ENCODE measurements around the gene YDJC. TPM values are rescaled to one million over a fixed set of nuclear protein-coding genes. Genes with fewer than 3 reads are reported as not detected.

Gene YDJC
- total and polyA plus RNA-seq, 2 of the 13 experiments (the other 11 are each of a cell fraction or from before 2014, with no cell fraction given): 15.3 to 32.0 TPM

DNA sequence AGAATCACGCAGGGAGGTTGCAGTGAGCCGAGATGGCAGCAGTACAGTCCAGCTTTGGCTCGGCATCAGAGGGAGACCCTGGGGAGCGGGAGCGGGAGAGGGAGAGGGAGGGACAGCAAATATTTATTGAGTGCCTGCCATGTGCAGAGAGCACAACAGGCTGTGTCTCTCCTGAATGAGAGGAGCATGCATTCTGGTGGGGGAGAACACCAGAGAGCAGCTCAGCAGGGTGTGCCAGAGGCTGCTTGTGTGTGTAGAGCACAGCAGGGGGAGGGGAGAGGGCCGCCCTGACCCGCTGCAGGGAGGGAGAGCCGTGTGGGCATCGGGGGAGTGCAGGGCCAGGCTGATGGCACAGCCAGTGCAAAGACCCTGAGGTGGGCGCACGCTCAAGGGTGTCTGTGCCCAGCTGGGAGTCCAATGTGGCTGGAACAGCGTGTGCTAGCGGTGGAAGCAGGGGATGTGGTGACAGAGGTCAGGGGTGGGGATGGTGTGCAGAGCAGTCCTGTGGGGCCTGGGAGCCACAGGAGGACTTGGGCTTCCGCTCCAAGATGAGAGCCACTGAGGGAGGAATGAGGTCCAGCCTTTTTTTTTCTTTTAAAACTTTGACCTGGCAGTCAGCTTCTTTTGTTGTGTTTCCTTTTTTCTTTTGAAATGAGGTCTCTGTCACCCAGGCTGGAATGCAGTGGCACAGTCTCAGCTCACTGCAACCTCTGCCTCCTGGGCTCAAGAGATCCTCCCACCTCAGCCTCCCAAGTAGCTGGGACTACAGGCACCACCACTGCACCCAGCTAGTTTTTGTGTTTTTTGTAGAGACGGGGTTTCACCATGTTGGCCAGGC is 48.0 kb upstream of the YDJC start:
- ChIA-PET CTCF (ENCODE audit: low intra/inter-chr PET ratio, low total read pairs) (no interaction called here), POLR2A (interaction anchor here (0.9 to 1.6 kb wide), 4 partner anchors 11 to 23 kb away, joined by 4 to 27 read pairs (median 6); partner anchors contain the start of gene PPIL2)
- Histone ChIP-seq H3K9ac (ENCODE audit: insufficient read depth, low read depth, low read length) (peak overlapping the region; percentile 27; the same call in 1 of the 2 replicates), H3K9me3 (ENCODE audit: low read length) (no peaks in the 10 kb centered on the region), H3K36me3 (replicated peaks in 1 of 2; ENCODE audit: control insufficient read depth in 1 of 2, insufficient read depth in 2 of 2, low read length in 2 of 2) (peaks cover 15 to 54% of the 10 kb centered on the region in 2 experiments; a peak in 4 of 5 replicates), H3K79me2 (ENCODE audit: insufficient read depth, low read length) (no peaks in the 10 kb centered on the region), H3K4me1 (ENCODE audit: insufficient read depth, low read length) (peaks cover 33% of the 10 kb centered on the region), H3K4me3 (replicated peaks in 1 of 3; ENCODE audit: insufficient read depth in 1 of 3, low read depth in 2 of 3, low read length in 3 of 3) (peak overlapping the region in 2 of 3 experiments; percentile 43 to 62; a peak in 4 of 6 replicates), H3K27ac (ENCODE audit: extremely low read length, insufficient read depth, low read length) (peak overlapping the region; percentile 58), H3K4me2 (ENCODE audit: low read depth, low read length) (peak overlapping the region; percentile 75), H3K27me3 (ENCODE audit: control insufficient read depth in 1 of 2, insufficient read depth in 2 of 2, low read length in 2 of 2) (no peaks in the 10 kb centered on the region; a peak in 1 of 5 replicates), H4K20me1 (ENCODE audit: insufficient read depth, low read length) (no peaks in the 10 kb centered on the region), H2AFZ (ENCODE audit: low read length) (no peak overlapping the region)
- in situ Hi-C loops (cut with HindIII; ENCODE audit: extremely low pct_ligation_motif_present, low pct_unique_long_range_greater_than_20kb): no loop called here
- BruUV-seq (replicated peaks): no TSS peak
- peak; percentile 90 for FAIRE-seq
- intact Hi-C loops (cut with micrococcal nuclease; ENCODE audit: unreplicated experiment): no loop called here
- ATAC-seq: peak; percentile 97
- peak; percentile 91 for DNase-seq (ENCODE audit: low spot score)
- WGBS (ENCODE audit: low lambda C conversion rate): 33% methylated on average over 12 of the region's 15 CpGs
- TF ChIP-seq ZNF678 (CRISPR knock-in tag; IDR thresholded peaks at IDR 0.05) (no peak), GATAD2A (CRISPR knock-in tag; IDR thresholded peaks at IDR 0.05) (peak; percentile 80), TARDBP (CRISPR knock-in tag; IDR thresholded peaks at IDR 0.05) (peak; percentile 75), TOE1 (CRISPR knock-in tag; IDR thresholded peaks at IDR 0.05) (no peak), ZMYM3 (CRISPR knock-in tag; IDR thresholded peaks at IDR 0.05) (peak; percentile 84), ZNF264 (CRISPR knock-in tag; IDR thresholded peaks at IDR 0.05) (no peak), RBFOX2 (IDR thresholded peaks at IDR 0.05; ENCODE audit: low read depth, low read length) (peak; percentile 36; the same call in 1 of the 2 replicates), NR2F6 (IDR thresholded peaks at IDR 0.05) (peak; percentile 20; the same call in 1 of the 2 replicates), NR2F6 (CRISPR knock-in tag; IDR thresholded peaks at IDR 0.05) (peak; percentile 78), ZNF777 (CRISPR knock-in tag; IDR thresholded peaks at IDR 0.05) (0 out of 2 replicates have a peak, but pooled peaks have one; percentile 32), ISL2 (CRISPR knock-in tag; IDR thresholded peaks at IDR 0.05) (peak; percentile 67), PAX8 (CRISPR knock-in tag; IDR thresholded peaks at IDR 0.05; ENCODE audit: borderline replicate concordance) (no peak), PRMT3 (CRISPR knock-in tag; IDR thresholded peaks at IDR 0.05; ENCODE audit: borderline replicate concordance, low read depth) (peak; percentile 90), ZNF292 (CRISPR knock-in tag; IDR thresholded peaks at IDR 0.05; ENCODE audit: borderline replicate concordance, low read depth) (peak; percentile 99), PRPF4 (IDR thresholded peaks at IDR 0.05; ENCODE audit: low read depth, low read length, poor library complexity, severe bottlenecking) (no peak), KLF12 (CRISPR knock-in tag; IDR thresholded peaks at IDR 0.05; ENCODE audit: borderline replicate concordance) (no peak), SP4 (CRISPR knock-in tag; IDR thresholded peaks at IDR 0.05) (peak; percentile 53; the same call in 1 of the 2 replicates), TRIM24 (CRISPR knock-in tag; IDR thresholded peaks at IDR 0.05) (no peak)
- TF ChIP-seq, protein P1, sequence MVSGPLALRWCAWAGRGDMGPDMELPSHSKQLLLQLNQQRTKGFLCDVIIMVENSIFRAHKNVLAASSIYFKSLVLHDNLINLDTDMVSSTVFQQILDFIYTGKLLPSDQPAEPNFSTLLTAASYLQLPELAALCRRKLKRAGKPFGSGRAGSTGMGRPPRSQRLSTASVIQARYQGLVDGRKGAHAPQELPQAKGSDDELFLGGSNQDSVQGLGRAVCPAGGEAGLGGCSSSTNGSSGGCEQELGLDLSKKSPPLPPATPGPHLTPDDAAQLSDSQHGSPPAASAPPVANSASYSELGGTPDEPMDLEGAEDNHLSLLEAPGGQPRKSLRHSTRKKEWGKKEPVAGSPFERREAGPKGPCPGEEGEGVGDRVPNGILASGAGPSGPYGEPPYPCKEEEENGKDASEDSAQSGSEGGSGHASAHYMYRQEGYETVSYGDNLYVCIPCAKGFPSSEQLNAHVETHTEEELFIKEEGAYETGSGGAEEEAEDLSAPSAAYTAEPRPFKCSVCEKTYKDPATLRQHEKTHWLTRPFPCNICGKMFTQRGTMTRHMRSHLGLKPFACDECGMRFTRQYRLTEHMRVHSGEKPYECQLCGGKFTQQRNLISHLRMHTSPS (CRISPR knock-in tag; IDR thresholded peaks at IDR 0.05; ENCODE audit: low read depth): peak; percentile 84; the same call in 1 of the 2 replicates
- TF ChIP-seq, protein P2, sequence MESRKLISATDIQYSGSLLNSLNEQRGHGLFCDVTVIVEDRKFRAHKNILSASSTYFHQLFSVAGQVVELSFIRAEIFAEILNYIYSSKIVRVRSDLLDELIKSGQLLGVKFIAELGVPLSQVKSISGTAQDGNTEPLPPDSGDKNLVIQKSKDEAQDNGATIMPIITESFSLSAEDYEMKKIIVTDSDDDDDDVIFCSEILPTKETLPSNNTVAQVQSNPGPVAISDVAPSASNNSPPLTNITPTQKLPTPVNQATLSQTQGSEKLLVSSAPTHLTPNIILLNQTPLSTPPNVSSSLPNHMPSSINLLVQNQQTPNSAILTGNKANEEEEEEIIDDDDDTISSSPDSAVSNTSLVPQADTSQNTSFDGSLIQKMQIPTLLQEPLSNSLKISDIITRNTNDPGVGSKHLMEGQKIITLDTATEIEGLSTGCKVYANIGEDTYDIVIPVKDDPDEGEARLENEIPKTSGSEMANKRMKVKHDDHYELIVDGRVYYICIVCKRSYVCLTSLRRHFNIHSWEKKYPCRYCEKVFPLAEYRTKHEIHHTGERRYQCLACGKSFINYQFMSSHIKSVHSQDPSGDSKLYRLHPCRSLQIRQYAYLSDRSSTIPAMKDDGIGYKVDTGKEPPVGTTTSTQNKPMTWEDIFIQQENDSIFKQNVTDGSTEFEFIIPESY (CRISPR knock-in tag; IDR thresholded peaks at IDR 0.05): peak; percentile 91
